WTC11 (cell line): ENCODE results near the gene MTMR4.

Experiments
- CTCF ChIP-seq: fragments of 200-600 bp; IDR thresholded peaks from 2 replicates; pipeline ENCODE4 v1.8.0; 2022; ENCODE audit warnings: antibody characterized with exemption
- E2F5 ChIP-seq: sonication (generic); formaldehyde crosslinking; IDR thresholded peaks from 2 replicates; pipeline ENCODE4 v1.8.1; 2022; ENCODE audit warnings: mild to moderate bottlenecking, moderate library complexity, missing genetic modification reagents
- ESRRA ChIP-seq: sonication (generic); formaldehyde crosslinking; IDR thresholded peaks from 2 replicates; pipeline ENCODE4 v1.8.1; 2022; ENCODE audit warnings: mild to moderate bottlenecking, missing genetic modification reagents, borderline replicate concordance
- JUN ChIP-seq: sonication (generic); formaldehyde crosslinking; IDR thresholded peaks from 2 replicates; pipeline ENCODE4 v1.8.0; 2023; ENCODE audit warnings: mild to moderate bottlenecking, missing genetic modification reagents
- NFATC4 ChIP-seq: fragments of 250-450 bp; sonication (Bioruptor Pico); IDR thresholded peaks from 2 replicates; pipeline ENCODE4 v1.9.0; 2021; ENCODE audit warnings: mild to moderate bottlenecking
- NR2C2 ChIP-seq: sonication (generic); formaldehyde crosslinking; IDR thresholded peaks from 2 replicates; pipeline ENCODE4 v1.8.0; 2022; ENCODE audit warnings: mild to moderate bottlenecking, missing genetic modification reagents
- NR3C1 ChIP-seq: sonication (generic); formaldehyde crosslinking; conservative IDR thresholded peaks from 2 replicates; pipeline ENCODE4 v1.8.1; 2023; ENCODE audit warnings: low read depth, mild to moderate bottlenecking, missing genetic modification reagents
- ZNF121 ChIP-seq: sonication (generic); formaldehyde crosslinking; IDR thresholded peaks from 2 replicates; pipeline ENCODE4 v1.8.0; 2023; ENCODE audit warnings: missing genetic modification reagents
- ZNF512 ChIP-seq: sonication (generic); formaldehyde crosslinking; IDR thresholded peaks from 2 replicates; pipeline ENCODE4 v1.8.1; 2022; ENCODE audit warnings: missing genetic modification reagents, borderline replicate concordance

DNA sequence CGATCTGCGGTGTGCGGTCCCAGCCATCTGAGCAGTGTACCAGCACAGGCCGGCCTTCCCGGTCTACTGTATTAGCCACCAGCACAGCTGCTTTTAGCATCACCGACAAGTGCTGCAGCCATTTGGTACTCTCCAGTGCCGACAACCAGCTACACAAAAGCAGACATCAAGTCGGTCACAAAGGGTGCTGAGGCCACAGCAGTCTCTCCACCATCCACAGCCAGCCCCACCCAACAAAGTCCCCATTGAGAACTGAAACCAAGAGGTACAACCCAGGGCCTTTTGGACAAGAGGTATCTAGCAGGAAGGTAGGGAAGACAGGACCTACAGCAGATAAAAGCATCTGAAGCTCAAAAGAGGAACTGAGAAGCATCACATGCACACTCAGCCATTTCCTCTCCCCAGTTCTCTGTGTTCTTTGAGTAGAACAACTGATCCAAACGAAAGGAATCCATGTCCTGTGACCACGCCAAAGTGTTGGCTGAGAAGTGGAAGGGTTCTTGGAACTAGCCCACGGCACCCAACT, 9.5 kb downstream of the MTMR4 start:
- TF ChIP-seq JUN (CRISPR knock-in tag) (no peak), NR3C1 (CRISPR knock-in tag) (no peak), CTCF (no peak), ZNF512 (CRISPR knock-in tag) (no peak), NFATC4 (no peak), E2F5 (no peak), ESRRA (CRISPR knock-in tag) (no peak), ZNF121 (CRISPR knock-in tag) (no peak), NR2C2 (CRISPR knock-in tag) (no peak)
